Thoracic aorta (tissue), 2 donors: ENCODE data around the gene SIPA1L2. TPM values are rescaled to one million over a fixed set of nuclear protein-coding genes. Genes with fewer than 3 reads are reported as not detected.

Experiments
- ATAC-seq: fragments of 150-250 bp; one replicate; pipeline ENCODE4 v1.8.0; 2017; ENCODE audit warnings: low read depth; ENCODE audit not compliant: insufficient number of reproducible peaks, low FRiP score
- DNase-seq: peaks from one replicate; pipeline ENCODE4 v3.0.0-alpha.2; 2020; ENCODE audit warnings: low spot score
- H3K27ac ChIP-seq, 2 donors: fragments of 200-600 bp; sonication (generic); 1 replicate in 1 of 2; 2 replicates in 1 of 2; pipeline ENCODE4 v1.5.1; 2016; ENCODE audit warnings: mild to moderate bottlenecking in 2 of 2, moderate library complexity in 2 of 2
- H3K27me3 ChIP-seq: fragments of 200-600 bp; sonication (generic); replicated peaks from 2 replicates; pipeline ENCODE4 v1.6.0; 2016; ENCODE audit warnings: mild to moderate bottlenecking; ENCODE audit not compliant: insufficient read depth
- H3K36me3 ChIP-seq: fragments of 200-600 bp; sonication (generic); one replicate; pipeline ENCODE4 v1.5.1; 2016
- H3K4me1 ChIP-seq, 2 donors: fragments of 200-600 bp; sonication (generic); 1 replicate in 1 of 2; 2 replicates in 1 of 2; pipeline versions ENCODE4 v1.5.1 to v1.6.0; 2016; ENCODE audit warnings: low read depth in 2 of 2, mild to moderate bottlenecking in 1 of 2; ENCODE audit not compliant: control insufficient read depth in 1 of 2
- H3K4me3 ChIP-seq: fragments of 200-600 bp; sonication (generic); 2 replicates; pipeline ENCODE4 v1.5.1; 2016; ENCODE audit warnings: mild to moderate bottlenecking
- H3K9me3 ChIP-seq: fragments of 200-600 bp; sonication (generic); 2 replicates; pipeline ENCODE4 v1.5.1; 2016
- total RNA-seq, 2 donors: library from RNA; depleted of rRNA; stranded (reverse); fragments of >200 nt; gene quantifications; one replicate each; pipeline versions ENCODE4 v1.1.0 to v1.2.3, GENCODE V29; 2016
- TF ChIP-seq, protein P1 (sequence below): fragments of 200-600 bp; sonication (generic); IDR thresholded peaks from one replicate; pipeline ENCODE4 v1.5.1; 2019; ENCODE audit warnings: antibody characterized with exemption

SIPA1L2 gene
- total RNA-seq, 2 donors from 2014 or later: 13.0 to 20.4 TPM

DNA sequence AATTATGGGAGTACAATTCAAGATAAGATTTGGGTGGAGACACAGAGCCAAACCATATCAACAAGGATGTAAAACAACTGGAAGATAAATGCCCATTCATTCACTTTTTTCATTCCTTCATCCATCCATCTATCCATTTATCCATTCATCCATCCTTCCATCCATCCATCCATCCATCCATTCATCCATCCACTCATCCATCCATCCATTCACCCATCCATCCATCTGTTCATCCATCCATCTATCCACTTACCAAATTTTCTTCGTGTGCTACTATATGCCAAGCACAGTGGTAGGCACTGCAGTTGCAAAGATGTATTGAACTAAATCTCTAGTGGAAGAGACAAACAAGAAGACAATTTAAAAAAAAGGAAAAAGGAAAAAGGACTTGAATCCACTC is 14.3 kb upstream of the SIPA1L2 start:
- no peak for DNase-seq
- H3K36me3 ChIP-seq: no peaks in the 10 kb centered on the region
- H3K27me3 ChIP-seq: no peaks in the 10 kb centered on the region
- H3K27ac ChIP-seq: no peak overlapping the region
- H3K9me3 ChIP-seq: no peaks in the 10 kb centered on the region
- ATAC-seq: no peak
- no peaks in the 10 kb centered on the region for H3K4me1 ChIP-seq
- H3K4me3 ChIP-seq: no peak overlapping the region
- TF ChIP-seq, protein P1, sequence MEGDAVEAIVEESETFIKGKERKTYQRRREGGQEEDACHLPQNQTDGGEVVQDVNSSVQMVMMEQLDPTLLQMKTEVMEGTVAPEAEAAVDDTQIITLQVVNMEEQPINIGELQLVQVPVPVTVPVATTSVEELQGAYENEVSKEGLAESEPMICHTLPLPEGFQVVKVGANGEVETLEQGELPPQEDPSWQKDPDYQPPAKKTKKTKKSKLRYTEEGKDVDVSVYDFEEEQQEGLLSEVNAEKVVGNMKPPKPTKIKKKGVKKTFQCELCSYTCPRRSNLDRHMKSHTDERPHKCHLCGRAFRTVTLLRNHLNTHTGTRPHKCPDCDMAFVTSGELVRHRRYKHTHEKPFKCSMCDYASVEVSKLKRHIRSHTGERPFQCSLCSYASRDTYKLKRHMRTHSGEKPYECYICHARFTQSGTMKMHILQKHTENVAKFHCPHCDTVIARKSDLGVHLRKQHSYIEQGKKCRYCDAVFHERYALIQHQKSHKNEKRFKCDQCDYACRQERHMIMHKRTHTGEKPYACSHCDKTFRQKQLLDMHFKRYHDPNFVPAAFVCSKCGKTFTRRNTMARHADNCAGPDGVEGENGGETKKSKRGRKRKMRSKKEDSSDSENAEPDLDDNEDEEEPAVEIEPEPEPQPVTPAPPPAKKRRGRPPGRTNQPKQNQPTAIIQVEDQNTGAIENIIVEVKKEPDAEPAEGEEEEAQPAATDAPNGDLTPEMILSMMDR: no peak

DNA sequence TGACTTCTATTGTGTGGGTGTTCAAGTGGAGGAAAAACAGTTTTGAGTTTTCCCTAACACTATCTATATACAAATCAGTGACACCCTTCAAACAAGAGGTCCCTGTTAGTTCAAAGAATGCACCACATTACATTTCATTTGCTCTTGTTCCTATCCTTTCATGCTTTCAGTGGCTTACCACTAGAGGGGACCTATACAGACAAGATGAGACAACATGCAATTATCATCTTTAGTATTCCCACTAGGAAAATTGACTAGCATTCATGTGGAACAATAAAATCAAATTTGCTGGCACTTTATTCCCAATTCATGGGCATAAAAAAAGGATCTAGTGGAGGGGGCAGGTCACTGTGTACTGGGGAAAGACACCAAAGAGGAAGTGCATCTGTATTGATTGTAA is 13.3 kb upstream of the SIPA1L2 start:
- no peaks in the 10 kb centered on the region for H3K9me3 ChIP-seq
- ATAC-seq (no peak), DNase-seq (no peak)
- H3K4me3 ChIP-seq: no peak overlapping the region
- TF ChIP-seq, protein P1: no peak
- no peaks in the 10 kb centered on the region for H3K36me3 ChIP-seq
- H3K4me1 ChIP-seq: no peaks in the 10 kb centered on the region
- no peaks in the 10 kb centered on the region for H3K27me3 ChIP-seq
- H3K27ac ChIP-seq: no peak overlapping the region

DNA sequence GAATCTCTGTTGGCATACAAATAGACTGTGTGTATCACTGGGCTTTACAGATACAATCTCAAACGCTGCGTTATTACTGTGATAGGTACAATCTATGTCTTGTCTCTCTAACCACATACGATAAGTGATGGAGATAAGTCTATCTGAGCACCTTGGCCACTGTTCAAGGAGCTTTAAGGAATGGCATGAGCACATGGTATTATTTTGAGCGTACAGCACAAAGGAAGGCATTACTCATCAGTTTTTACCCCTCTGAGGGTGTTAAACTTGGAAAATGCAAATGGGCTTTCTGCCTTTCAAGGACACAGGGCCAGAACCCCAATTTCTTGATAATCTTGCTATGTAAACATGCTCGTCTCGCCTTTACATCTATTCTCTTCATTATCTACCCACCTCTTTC is 11.6 kb upstream of the SIPA1L2 start:
- Histone ChIP-seq H3K4me3 (no peak overlapping the region), H3K27ac (no peak overlapping the region), H3K36me3 (no peaks in the 10 kb centered on the region), H3K4me1 (no peaks in the 10 kb centered on the region), H3K9me3 (no peaks in the 10 kb centered on the region), H3K27me3 (no peaks in the 10 kb centered on the region)
- DNase-seq (no peak), ATAC-seq (no peak)
- TF ChIP-seq, protein P1: no peak

DNA sequence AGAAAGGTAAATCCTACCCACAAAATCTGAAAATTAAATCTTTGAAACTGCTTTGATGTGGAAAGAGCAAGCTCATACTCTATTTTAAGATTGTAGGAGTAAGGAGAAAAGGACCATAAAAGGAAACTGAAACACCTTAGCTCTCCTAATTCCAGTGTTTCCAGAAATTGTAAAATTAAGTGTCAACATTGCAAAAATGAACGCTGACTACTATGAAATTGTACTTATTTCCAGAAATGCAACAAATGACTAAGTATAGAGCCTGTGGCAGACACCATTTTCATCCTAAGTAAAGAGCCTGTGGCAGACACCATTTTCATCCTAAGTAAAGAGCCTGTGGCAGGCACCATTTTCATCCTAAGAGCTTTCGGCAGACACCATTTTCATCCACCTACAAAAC is 6.9 kb upstream of the SIPA1L2 start:
- DNase-seq (no peak), ATAC-seq (no peak)
- Histone ChIP-seq H3K4me1 (no peaks in the 10 kb centered on the region), H3K9me3 (no peaks in the 10 kb centered on the region), H3K36me3 (no peaks in the 10 kb centered on the region), H3K27me3 (no peaks in the 10 kb centered on the region), H3K4me3 (no peak overlapping the region), H3K27ac (no peak overlapping the region)
- TF ChIP-seq, protein P1: no peak

DNA sequence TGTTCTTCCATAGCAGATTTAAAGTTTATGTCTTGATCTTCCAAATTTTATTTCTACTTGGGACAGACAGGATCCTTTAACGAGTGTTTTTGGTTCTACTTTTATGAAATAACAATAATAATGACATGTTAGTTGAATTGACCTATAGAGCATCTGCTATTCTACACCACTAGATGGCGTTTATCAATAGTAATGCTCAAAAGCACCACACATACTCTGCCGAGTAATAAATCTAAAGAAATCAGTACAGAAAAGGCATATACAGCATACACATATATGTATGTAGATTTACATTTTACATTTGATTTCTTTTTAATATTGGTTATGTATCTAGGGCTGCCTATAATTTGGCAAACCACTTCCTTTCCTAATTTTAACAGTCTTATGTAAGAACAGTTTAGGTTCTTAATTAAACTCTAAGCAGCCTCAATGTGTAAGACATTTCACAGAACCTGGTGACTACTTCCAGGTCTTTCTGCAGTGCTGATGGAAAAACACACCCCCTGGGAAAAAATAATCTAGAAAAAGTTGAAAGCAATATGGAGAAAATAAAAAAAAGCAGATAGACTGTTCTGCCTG is 5.9 kb upstream of the SIPA1L2 start:
- Histone ChIP-seq H3K36me3 (no peaks in the 10 kb centered on the region), H3K4me3 (no peak overlapping the region), H3K9me3 (no peaks in the 10 kb centered on the region), H3K27ac (no peak overlapping the region), H3K27me3 (no peaks in the 10 kb centered on the region), H3K4me1 (peaks cover 3% of the 10 kb centered on the region in 2 donors)
- DNase-seq (no peak), ATAC-seq (peak; percentile 61)
- TF ChIP-seq, protein P1: peak; percentile 69
